ENCODE data around the gene AOC2.

DNA sequence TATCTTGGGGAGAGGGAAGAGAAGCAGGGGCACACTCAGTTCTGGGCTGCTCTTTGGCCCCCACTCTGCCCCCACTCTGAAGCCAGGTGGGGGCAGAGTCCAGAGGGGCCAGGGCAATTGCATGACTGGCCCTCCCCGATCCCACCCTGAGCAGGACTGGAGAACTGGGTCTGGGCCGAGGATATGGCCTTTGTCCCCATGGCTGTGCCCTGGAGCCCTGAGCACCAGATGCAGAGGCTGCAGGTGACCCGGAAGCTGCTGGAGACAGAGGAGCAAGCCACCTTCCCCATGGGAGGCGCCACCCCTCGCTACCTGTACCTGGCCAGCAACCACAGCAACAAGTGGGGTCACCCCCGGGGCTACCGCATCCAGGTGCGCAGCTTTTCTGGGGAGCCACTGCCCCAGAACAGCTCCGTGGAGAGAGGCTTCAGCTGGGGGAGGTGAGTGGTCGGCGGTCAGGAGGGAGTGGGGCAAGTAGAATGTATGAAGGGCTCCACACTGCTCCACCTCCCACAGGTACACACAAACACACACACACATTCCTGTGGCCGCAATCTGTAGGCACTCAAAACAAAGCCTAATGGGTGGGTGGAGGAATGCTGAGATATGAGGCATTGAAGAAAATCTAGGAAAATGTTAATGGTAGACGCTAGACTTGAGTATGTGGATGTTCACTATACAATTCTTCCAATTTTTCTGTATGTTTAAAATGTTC, 28.0 kb downstream of the AOC2 start:
- TF ChIP-seq CTCF (IDR thresholded peaks at IDR 0.05; ENCODE audit: low read depth, low read length, poor library complexity, severe bottlenecking) (no peak), EZH2phosphoT487 (IDR thresholded peaks at IDR 0.05; ENCODE audit: borderline replicate concordance, low read length) (no peak)

Measured in DOHH2 (cell line).